Stomach (tissue), 9 donors: ENCODE results near the gene DCAF8. TPM values are rescaled to one million over a fixed set of nuclear protein-coding genes. Genes with fewer than 3 reads are reported as not detected.

Experiments
- DNase-seq, 2 donors: peaks; one replicate each; pipeline versions ENCODE4 v3.0.0 to v3.0.0-alpha.2; 2013 to 2019
- H3K27ac ChIP-seq, 5 donors: fragments of 200-600 bp in 4 of 5; sonication (generic) in 4 of 5; one replicate each; pipeline ENCODE4 v1.5.1; 2013 to 2019; ENCODE audit warnings: mild to moderate bottlenecking in 1 of 5, moderate library complexity in 1 of 5
- H3K27me3 ChIP-seq, 3 donors: fragments of 200-600 bp; sonication (generic); one replicate each; pipeline ENCODE4 v1.5.1; 2017 to 2019; ENCODE audit warnings: mixed run types in 1 of 3
- H3K36me3 ChIP-seq, 4 donors: fragments of 200-600 bp; sonication (generic); 1 replicate in 3 of 4; 2 replicates in 1 of 4; pipeline ENCODE4 v1.5.1; 2016 to 2019
- H3K4me1 ChIP-seq, 4 donors: fragments of 200-600 bp; sonication (generic); one replicate each; pipeline ENCODE4 v1.5.1; 2016 to 2019
- H3K4me3 ChIP-seq, 4 donors: fragments of 200-600 bp; sonication (generic) in 3 of 4; one replicate each; pipeline ENCODE4 v1.5.1; 2016 to 2019; ENCODE audit warnings: mild to moderate bottlenecking in 1 of 4
- H3K9me3 ChIP-seq, 4 donors: fragments of 200-600 bp; sonication (generic); one replicate each; pipeline ENCODE4 v1.5.1; 2016 to 2019
- EP300 ChIP-seq: sonication (generic); formaldehyde crosslinking; IDR thresholded peaks from one replicate; pipeline ENCODE4 v1.6.1; 2017; ENCODE audit warnings: antibody characterized with exemption
- POLR2A ChIP-seq, 4 donors: fragments of 450-650 bp; IDR thresholded peaks; one replicate each; pipeline ENCODE4 v1.6.1; 2016; ENCODE audit warnings: antibody characterized with exemption in 4 of 4, control low read depth in 2 of 4, mild to moderate bottlenecking in 1 of 4, moderate library complexity in 1 of 4
- POLR2AphosphoS5 ChIP-seq, 3 donors: sonication (generic); formaldehyde crosslinking; IDR thresholded peaks; one replicate each; pipeline ENCODE4 v1.6.1; 2016; ENCODE audit warnings: antibody characterized with exemption in 3 of 3
- WGBS, 5 donors: extraction: QIAGEN DNeasy Blood & Tissue Kit in 3 of 5; methylation state at CpG; one replicate each; pipeline versions ENCODE4 v1.1.5 to v1.1.7; 2013 to 2018; 5-methylcytosine and 5-hydroxymethylcytosine counted together
- intact Hi-C: fragments of 100-400 bp; cut with DNase I; formaldehyde crosslinking; loops from one replicate; pipeline ENCODE4 v1.15.1; 2023; ENCODE audit warnings: low total_unique reads
- polyA plus RNA-seq, 3 donors: library from polyadenylated mRNA; stranded (reverse); fragments of 200-250 nt; gene quantifications; one replicate each; pipeline ENCODE4 v1.2.3, GENCODE V29; 2013
- total RNA-seq, 5 donors: library from RNA; depleted of rRNA; stranded (reverse); fragments of >200 nt; gene quantifications; one replicate each; pipeline versions ENCODE4 v1.1.0 to v1.2.3, GENCODE V29; 2014 to 2016
- TF ChIP-seq, protein P1 (sequence below), 7 experiments: fragments of 450-650 bp in 4 of 7; fragments of 200-600 bp in 3 of 7; sonication (generic) in 3 of 7; IDR thresholded peaks; one replicate each; pipeline ENCODE4 v1.5.1; 2016 to 2019; ENCODE audit warnings: antibody characterized with exemption in 7 of 7, control low read depth in 2 of 7, mild to moderate bottlenecking in 1 of 7
- donor health status: healthy with polysubstance abuse.
- donor health status: Bipolar disorder and iron deficiency.
- donor health status: healthy.

The DCAF8 gene
- total and polyA plus RNA-seq, 8 donors: 39.4 to 267 (median 86.4) TPM

DNA sequence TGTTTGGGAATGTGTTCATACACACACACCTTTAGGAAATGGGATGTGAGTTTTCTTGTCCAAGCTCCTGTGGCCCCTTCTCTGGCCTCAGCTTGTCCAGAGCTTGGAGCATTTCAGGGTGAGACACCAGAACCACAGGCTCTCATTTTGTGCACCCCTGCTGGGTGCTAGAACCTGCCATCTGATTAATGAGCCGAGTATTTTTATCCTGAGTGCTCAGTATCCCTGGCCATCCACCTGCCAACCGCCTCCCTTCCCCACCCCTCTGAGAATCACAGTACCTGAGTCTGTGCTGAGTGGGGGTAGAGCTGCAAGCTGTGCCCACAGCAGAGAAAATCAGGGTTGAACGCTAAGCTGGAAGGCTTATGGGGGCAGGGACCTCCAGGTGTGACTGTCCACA is 70.6 kb downstream of the DCAF8 start:
- H3K27ac ChIP-seq: no peak overlapping the region

DNA sequence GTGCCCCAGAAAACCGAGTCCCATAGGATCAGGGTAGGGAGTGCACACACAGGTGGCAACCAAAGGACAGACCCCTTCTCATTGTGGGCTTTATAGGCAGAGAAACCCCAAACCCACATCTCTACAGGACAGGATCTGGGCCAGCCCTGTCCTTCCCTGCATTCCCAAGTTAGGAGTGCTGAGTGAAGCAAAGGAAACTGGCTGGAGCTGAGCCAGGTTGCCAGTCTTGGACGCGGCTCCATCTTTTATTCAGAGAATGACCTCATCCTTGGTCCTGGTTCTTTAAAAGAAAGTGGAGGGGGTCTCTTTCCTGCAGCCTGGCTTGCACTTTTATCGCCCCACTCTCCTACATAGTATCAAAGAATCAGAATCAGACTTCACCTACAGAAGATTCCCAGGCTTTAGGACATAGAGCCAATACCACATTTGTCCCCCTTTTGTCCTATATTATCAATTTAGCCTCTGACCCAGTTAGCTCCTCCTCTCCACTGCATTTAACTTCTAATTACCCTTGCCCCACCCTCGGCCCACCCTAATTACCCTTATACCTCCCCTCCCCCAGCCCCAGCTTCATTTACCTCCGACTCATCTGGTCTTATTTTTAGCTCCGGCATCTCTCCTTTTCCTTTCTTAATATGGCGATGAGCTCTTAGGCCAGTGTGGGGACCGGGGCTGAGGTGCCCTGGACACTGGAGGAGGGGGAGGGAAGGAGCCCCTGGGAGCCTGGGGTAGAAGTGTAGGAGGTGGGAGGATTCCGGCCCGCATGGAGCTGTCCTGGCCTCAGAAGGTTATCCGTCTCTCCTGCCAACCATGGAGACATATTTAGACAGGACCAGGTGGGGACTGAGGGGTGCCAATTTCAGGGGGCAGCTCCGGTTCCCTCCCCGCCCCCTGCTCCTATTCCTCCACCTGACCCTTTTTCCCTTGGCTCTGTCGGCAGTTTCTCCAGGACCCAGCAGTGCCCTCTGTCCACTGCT is 72.4 kb downstream of the DCAF8 start, which contains the start of gene CASQ1:
Gene CASQ1 (plus strand): TSS at position 927 of the 977 bp plus-strand sequence. CDS start 177 bp downstream, outside the sequence.
- WGBS, 5 donors: 53 to 68% (median 63%) methylated on average over 15 of the region's 15 CpGs
- H3K27me3 ChIP-seq: no peaks in the 10 kb centered on the region
- H3K36me3 ChIP-seq: no peaks in the 10 kb centered on the region
- DNase-seq: peak; percentile 59 to 73
- intact Hi-C loops: loop anchor here (5.0 to 10.0 kb wide), 3 partner anchors 62 to 95 kb away; partner anchors contain the start of gene PEX19
- H3K27ac ChIP-seq: no peak within 1 kb of the TSS
- H3K4me3 ChIP-seq: no peak within 1 kb of the TSS
- no peaks in the 10 kb centered on the region for H3K9me3 ChIP-seq
- no peak for TF ChIP-seq POLR2AphosphoS5 (IDR thresholded peaks at IDR 0.05)
- TF ChIP-seq, protein P1, sequence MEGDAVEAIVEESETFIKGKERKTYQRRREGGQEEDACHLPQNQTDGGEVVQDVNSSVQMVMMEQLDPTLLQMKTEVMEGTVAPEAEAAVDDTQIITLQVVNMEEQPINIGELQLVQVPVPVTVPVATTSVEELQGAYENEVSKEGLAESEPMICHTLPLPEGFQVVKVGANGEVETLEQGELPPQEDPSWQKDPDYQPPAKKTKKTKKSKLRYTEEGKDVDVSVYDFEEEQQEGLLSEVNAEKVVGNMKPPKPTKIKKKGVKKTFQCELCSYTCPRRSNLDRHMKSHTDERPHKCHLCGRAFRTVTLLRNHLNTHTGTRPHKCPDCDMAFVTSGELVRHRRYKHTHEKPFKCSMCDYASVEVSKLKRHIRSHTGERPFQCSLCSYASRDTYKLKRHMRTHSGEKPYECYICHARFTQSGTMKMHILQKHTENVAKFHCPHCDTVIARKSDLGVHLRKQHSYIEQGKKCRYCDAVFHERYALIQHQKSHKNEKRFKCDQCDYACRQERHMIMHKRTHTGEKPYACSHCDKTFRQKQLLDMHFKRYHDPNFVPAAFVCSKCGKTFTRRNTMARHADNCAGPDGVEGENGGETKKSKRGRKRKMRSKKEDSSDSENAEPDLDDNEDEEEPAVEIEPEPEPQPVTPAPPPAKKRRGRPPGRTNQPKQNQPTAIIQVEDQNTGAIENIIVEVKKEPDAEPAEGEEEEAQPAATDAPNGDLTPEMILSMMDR (IDR thresholded peaks at IDR 0.05): no peak
- no peak for TF ChIP-seq EP300
- TF ChIP-seq POLR2A (IDR thresholded peaks at IDR 0.05): no peak
- H3K4me1 ChIP-seq: peaks cover 4 to 23% (median 12%) of the 10 kb centered on the region in 4 donors

More for the DNA sequence above, 70.6 kb downstream of the DCAF8 start:
- Histone ChIP-seq H3K4me3 (no peak overlapping the region), H3K4me1 (peaks cover 4 to 23% (median 12%) of the 10 kb centered on the region in 4 donors), H3K36me3 (no peaks in the 10 kb centered on the region), H3K27me3 (no peaks in the 10 kb centered on the region), H3K9me3 (no peaks in the 10 kb centered on the region)
- intact Hi-C loops: loop anchor here (5.0 to 10.0 kb wide), 3 partner anchors 61 to 93 kb away; partner anchors contain the start of gene PEX19
- no peak for DNase-seq
- TF ChIP-seq EP300 (no peak), POLR2A (IDR thresholded peaks at IDR 0.05) (no peak), POLR2AphosphoS5 (IDR thresholded peaks at IDR 0.05) (no peak)
- TF ChIP-seq, protein P1 (IDR thresholded peaks at IDR 0.05): no peak
- WGBS, 5 donors: 68 to 84% (median 80%) methylated on average over 3 of the region's 3 CpGs

- H3K27me3 ChIP-seq: no peaks in the 10 kb centered on the region
- intact Hi-C loops: no loop called here
- DNase-seq: no peak
- TF ChIP-seq EP300 (no peak), POLR2A (IDR thresholded peaks at IDR 0.05) (no peak), POLR2AphosphoS5 (IDR thresholded peaks at IDR 0.05) (no peak)
- TF ChIP-seq, protein P1 (IDR thresholded peaks at IDR 0.05): no peak
- peaks cover 2 to 20% (median 11%) of the 10 kb centered on the region in 4 donors for H3K4me1 ChIP-seq
- no peaks in the 10 kb centered on the region for H3K9me3 ChIP-seq
- WGBS, 5 donors: 83 to 88% (median 85%) methylated on average over 7 of the region's 7 CpGs
- H3K4me3 ChIP-seq: no peak overlapping the region
- H3K27ac ChIP-seq: no peak overlapping the region
- no peaks in the 10 kb centered on the region for H3K36me3 ChIP-seq
Observed at GRCh38 chr1:160188341-160188740, 74.0 kb downstream of the DCAF8 start.

- intact Hi-C loops: no loop called here
- H3K36me3 ChIP-seq: no peaks in the 10 kb centered on the region
- 71 to 81% (median 76%) methylated on average over 7 of the region's 7 CpGs for WGBS, 5 donors
- H3K9me3 ChIP-seq: no peaks in the 10 kb centered on the region
- no peak for DNase-seq
- H3K27ac ChIP-seq: no peak overlapping the region
- H3K4me3 ChIP-seq: no peak overlapping the region
- peaks cover 0 to 10% (median 5%) of the 10 kb centered on the region in 4 donors for H3K4me1 ChIP-seq
- H3K27me3 ChIP-seq: no peaks in the 10 kb centered on the region
- TF ChIP-seq POLR2AphosphoS5 (IDR thresholded peaks at IDR 0.05) (no peak), EP300 (no peak), POLR2A (IDR thresholded peaks at IDR 0.05) (no peak)
- TF ChIP-seq, protein P1 (IDR thresholded peaks at IDR 0.05): no peak
Observed at GRCh38 chr1:160187407-160187806, 74.9 kb downstream of the DCAF8 start.
